ENCODE measurements around the gene ELMO2.

ELMO2 gene

DNA sequence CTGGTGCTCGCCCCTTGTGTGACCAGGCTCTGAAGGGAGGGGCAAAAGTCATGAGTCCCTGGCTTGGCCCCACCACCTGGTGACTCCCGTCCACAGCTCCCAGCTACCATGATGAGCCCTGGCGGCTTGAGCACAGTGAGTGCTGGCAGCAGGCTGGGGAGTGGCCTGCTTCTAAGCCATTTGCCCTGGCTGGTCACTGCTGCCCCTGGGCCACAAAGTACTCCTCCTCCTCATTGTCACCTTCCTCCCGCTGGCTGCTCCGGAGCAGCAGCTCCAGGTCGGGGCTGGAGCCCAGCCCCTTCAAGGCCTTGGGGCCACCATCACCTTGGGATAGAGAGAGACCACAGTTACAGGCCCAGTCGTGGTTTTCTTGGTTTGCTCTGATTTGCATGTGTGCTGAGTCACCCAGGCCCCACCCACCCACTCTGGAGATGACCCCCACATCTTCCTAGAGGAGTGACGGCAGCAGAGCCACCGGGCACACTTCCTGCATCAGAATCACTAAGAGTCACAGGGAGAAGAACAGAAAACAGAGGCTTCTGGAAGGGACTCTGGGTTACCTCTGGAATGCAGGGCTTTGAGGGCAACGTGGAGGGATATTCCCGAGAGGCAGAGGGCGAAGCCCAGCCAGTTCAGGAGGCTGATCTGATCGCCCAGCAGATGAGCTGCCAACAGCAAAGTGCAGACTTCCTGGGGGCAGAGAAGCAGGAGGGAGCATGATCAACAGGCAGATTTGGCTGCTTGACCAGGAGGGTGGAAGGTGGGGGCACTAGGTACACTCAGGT, 56.0 kb downstream of the ELMO2 start:
- DNase-seq: no peak

DNA sequence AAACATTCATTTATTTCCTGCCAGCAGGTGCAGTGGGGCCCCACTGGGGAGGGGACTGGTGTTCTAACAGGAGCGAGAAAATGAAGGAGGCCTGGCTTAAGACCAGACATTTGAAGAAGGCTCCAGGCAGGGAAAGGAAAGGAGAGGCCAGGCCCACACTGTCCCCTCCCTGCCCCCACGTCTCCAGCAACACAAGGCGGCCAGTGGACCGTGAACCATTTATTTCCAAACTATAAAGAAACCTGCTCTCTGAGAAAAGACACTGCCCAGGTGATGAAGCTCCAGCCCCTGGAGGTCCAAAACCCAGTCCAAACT, 56.7 kb downstream of the ELMO2 start:
- DNase-seq: no peak

DNA sequence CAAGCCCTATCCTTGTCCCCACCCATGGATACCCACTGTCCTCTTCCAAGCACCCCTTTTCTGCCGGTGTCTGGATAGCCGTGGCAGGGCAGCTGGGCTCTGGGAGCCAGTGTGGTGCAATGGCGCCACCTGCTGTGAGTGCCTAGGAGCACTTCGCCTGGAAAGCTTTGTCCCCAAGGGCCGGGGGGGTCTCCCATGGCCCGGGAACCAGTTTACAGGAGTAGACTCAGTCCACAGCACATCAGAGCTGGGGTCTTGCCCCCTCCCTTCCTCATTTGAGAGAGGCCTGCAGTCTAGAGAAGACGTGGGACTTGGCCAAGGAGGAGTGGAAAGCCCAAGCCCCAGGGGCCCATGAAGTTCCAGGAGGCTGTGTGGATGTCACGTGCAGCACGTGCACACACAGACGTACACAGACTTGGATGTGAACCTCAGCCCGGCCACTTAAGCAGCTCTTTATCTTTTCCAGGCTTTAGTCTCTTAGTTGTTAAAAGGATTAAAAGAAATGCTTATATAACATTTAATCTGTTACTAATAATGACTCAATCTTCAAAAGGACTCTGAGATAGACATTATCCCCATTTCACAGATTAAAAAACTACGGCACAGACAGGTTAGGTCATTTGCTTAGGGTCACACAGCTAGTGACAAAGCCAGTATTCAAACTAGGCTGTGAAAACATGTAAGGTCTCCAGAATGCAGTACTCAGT, 57.2 kb downstream of the ELMO2 start:
- no peak for DNase-seq

DNA sequence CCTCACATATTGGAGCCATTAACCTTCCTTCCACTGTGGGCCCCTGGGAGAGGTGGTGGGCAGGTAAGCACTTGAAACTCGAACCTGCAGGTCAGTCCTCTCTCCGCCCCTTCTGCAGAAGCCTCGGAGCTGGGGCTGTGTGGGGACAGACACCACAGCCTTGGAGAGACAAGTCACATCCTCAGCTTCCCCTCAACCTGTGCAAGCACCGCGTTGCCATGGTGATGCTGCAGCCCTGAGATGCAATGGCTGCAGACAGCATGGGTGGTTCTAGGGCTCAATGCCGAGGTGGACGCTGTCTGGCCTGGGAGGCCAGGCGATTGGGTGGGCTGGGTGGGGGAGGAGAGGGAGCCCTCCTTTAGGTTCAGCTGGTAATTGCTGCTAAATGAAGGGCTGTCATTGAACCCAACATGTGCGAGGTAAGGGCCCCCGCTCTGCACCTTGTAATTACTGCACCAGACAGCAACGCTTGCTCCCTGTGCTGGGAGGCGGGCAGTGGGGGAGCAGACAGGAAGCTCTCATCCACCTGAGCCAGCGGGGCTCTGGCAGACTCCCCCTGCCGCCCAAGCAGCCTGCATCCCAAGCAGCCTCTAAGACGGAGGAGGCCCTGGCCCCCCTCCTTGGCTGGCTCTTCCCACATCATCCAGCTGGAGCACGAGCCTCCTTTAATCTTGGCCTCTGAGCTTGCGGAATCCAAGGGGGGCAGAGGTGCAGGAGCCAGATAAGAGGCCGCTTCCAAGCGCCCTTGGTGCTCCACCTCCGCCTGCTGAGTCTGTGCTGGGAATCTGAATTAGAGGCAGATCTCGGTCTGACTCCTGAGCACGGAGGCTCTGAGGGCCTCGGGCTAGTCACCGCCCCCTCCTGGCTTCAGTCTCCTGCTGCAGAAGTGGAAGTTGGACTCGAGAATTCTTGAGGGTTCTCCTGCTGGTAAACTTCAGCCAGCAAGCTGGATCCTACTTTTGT, 58.3 kb downstream of the ELMO2 start:
- no peak for DNase-seq

DNA sequence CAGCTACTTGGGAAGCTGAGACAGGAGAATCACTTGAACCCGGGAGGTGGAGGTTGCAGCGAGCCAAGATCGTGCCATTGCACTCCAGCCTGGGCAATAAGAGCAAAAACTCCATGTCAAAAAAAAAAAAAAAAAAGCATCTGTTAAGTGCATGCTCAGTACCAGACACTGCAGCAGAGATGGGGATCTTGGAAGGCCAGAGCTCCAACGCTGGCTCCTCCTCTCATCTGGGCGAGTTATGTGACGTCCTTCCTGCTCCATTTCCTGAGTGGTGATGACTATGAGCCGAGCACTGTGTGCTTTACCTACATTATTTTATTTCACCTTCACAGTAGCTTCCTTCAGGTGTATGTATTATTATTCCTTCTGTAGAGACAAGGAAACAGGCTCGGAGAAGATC, 59.6 kb downstream of the ELMO2 start:
- no peak for DNase-seq

DNA sequence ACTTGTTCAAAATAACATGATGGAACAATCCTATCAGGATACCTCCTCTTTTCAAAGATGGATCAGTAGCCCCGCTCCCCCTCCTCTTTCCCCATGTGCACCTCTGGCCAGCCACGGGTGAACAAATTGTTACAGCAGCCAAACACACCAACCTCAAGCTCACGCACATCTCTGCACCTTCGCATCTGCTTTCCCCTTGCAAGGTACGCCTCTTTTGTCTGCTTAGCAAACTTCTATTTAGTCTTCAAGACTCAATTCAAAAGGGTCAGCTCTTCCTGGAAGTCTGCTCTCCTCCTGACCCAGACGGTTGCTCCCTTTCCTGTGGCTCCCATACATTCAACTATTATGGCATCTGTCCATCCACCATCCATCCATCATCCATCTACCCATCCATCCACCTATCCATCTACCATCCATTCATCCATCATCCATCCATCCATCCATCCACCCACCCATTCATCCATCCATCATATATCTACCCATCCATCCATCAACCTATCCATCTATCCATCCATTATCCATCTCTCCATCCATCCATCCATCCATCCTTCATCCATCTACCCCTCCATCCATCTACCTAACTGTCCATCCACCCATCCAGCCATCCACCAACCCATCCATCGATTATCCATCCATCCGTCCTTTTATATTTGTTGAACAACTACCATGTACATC, 61.8 kb downstream of the ELMO2 start:
- DNase-seq: no peak

DNA sequence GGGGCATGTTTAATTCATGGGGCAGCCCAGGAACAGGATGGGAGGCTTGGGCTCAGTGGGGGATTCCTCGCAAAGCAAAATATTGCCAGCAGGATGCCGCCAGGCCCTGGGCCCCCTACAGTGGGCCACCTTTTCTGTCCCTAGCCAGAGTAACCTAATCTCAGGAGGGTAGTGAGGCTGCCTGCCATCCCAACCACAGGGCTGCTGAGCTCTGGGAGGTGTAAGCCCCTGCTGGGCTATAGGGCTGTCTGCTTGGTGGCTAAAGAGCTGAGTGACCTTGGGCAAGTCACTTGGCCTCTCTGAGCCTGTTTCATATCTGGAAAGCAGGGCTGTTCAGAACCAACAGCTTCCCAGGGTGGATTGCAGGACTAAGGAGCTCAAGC, 62.4 kb downstream of the ELMO2 start:
- no peak for DNase-seq

DNA sequence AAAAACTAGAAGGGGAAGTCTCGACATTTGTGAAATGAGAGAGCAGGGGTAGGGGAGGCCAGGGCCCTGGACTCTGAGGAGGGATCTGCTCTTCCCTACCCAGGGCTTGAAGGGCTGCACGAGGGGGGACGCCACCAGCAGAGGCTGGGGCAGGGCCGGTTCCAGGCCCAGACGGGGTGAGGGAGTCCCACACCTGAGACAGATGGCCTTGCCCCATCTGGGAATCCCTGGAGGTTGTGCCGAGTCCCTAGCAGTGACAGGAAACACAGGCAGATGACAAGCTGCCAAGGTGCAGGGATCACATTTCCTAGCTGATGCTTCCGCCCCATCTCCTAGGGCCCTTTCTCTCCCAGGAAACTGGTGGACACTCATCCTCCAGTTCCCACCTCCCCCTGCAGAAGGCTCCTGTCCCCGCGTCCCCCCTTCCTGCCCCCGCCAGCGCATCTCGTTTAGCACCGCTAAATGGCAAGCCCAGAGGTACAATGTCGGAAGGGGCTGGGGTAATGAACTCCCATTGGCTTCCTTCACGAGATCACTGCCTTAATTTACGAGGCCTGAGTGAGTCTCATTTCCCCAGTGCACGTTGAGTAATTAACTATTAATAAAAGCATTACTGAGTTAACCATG, 63.0 kb downstream of the ELMO2 start:
- DNase-seq: no peak

DNA sequence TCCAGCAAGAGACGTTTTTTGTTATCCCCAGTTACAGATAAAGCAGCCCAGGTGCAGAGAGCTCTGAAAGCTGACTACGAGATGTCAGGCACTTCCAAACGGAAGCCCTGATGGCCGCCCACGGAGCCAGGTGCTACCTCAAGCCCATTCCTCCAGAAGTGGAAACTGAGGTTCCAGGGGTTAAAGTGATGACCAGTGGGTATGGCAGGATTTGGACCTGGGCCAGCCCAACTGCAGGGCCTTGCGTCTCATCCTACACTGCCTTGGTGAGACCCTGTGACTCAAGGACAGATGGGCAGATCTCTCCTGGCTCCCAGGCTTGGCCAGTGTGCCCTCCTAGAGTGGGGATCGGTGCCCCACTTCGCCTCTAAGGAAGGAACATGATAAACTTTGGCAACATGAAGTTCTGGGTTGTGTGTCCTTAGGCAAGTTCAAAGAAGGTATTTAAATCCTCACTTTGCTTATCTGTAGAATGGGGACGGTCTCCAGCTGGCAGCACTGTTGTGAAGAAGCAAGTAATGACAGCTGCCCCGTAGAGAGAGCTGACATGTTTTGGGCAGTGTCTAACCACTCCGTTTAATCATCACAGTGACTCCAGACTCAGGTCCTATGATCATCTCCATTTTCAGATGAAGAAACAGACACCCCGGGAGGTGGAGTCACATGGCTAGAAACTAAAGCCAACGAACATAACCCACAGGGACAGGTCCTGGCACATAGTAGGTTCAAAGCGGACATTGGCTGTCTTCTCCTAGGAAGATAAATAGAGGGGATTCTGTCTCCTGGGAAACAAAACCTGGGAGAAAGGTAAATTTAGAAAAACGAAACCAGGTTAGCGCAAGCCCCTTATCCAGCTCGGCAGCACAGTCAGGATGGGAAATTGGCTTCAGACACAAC, 63.7 kb downstream of the ELMO2 start:
- DNase-seq: no peak

DNA sequence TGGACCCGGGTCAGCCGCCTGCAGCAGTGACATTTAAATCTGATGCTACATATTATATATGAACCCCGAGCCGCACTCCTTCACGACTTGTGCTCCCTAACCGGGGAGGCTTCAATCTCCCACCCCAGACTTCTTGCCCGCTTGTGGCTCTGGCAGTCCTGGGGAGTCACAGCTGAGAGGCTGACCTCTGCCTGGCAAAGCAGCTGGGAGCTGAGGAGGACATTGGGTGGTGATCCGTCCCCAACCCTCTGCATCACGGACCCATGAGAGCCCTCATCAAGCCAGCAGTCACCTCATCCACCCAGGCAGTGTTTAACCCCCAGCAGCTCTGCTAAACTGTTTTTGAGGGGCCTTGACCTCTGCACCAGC, 64.4 kb downstream of the ELMO2 start:
- no peak for DNase-seq

DNA sequence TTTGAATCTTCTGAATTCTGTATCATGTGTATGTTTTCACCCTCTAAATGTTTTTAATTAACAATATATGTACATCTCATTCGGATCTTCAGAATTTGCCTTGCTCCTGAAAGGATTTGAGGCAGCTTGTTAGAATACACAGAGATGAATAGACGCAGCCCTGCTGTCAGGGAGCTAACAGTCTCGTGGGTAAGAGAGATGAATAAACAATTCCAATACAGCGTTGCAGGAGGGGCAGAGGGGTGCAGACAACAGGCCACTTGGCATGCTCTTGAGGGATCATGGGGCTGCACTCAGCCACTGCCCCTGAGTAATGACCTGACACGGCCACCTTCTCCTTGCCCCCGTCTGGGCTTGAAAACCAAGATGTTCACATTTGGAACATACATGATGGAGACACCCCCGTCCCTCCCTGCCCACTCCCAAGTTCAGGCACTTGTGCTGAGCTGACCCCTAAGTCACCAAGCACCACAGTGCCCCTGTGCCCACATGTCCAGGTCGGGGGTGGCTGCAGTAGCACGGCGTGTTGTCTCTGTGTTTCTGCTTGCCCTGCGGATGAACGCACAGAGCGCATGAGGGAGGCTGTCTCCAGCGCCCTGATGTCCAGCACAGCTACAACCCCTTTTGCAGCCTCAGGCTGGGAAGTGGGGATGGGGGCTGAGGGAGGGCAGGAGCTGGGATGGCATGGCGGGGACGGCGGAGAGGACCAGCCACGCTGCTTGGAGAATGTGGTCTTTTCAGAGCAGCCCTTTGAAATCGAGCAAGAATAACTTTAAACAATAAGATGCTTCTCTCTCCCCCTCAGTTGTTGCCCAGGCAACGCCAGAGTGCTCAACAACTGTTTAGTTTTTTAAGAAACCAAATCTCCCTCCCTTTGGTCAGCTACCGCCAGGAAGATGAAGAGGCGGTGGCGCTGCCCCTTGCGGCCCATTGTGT, 65.1 kb downstream of the ELMO2 start:
- DNase-seq: no peak

DNA sequence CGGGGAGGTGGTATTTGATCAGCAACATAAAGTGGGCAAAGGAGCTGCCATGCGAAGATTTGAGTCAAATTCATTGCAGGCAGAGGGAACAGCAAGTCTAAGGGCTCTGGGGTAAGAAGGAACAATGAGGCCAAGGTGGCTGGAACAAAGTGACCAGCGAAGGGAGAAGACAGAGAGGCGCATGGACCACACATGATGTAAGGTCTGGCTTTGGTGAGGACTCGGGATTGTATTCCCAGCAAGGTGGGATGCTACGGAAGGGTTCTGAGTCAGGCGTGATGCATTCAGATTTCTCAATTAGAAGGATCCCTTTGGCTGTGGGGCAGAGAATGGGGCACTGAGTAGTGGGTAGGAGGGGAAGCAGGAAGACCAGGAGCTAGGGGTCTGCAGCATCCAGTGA, 67.4 kb downstream of the ELMO2 start:
- DNase-seq: no peak

DNA sequence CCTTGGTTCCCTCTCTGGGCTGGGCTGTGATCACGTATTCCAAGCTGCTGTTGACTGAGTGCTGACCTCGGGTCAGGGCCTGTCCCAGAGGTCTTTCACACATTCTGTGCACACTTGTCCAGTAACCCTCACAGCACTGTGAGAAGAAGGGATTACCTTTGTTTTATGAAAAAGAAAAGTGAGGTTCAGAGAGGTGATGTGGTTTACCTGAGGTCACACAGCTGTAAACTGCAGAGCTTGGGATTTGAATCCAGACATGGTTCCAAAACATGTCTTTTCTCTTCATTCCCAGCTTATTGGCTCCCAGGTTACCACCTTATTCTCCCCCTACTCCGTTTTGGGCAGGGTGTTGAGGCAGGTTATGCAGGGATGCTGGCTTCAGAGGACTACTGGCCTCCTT, 69.7 kb downstream of the ELMO2 start:
- DNase-seq: no peak

DNA sequence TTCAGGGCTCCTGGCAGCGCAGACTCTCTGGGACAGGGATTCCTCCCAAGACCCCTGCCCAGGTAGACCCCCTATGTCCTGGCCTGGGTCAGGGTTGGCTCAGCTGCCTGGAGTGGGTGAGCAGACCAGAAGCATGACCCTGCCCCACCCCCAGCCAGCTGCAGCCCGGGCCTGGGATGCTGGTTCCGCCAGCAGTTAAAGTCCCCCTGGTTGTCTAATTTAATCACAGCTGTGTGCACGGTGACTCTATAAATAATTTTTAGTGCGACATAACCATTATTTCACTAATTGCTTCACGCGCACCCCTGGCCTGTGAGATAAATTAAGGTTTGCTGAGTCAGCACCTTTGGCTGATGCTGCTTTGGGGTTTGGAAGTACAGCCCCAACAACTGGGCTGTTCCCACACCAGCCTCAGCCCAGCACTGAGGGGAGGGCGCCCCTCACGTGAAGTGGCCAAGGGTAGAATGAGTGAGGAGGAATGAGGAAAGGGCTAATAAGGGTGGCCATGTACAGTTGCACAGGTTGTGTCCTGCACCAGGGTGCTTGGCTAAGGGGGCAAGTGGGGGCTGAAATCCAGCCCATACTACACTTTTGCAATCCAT, 72.0 kb downstream of the ELMO2 start:
- DNase-seq: no peak

DNA sequence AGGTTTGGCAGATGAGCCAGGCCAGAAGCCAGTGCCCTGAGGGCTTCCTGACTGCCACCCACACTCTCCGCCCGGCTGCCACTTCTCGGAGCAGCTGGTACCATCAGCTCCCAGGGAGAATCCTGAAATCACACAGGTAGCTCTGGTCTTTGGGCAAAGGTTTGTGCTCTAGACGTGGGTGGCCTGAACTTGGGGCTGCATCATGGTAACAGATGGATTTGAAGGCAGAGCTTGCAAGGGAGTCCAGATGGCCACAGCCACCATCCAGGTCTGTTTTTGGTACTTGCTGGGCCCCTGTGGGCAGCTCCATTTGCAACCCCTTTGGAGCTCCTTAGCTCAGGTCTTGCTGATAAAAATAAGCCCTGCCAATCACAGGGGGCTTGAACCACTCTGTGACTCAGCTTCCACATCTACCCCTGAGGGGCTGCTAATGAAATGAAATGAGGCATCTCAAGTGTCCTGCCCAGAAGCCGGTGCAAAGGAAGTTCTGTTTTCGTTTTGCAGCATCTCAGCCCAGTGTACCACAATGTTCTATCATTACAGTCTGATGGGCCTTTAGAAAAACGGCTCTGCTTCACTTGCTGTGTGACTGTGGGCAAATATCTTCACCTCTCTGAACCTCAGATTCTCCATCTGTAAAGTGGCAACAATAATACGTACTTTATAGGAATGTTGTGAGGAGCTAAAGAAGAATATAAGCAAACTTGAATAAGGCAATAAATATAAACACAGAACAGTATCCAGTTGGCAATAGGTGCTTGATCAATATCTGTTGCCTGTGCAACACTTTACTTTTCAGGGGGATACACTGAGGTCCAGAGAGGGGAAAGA, 73.0 kb downstream of the ELMO2 start:
- DNase-seq: no peak

DNA sequence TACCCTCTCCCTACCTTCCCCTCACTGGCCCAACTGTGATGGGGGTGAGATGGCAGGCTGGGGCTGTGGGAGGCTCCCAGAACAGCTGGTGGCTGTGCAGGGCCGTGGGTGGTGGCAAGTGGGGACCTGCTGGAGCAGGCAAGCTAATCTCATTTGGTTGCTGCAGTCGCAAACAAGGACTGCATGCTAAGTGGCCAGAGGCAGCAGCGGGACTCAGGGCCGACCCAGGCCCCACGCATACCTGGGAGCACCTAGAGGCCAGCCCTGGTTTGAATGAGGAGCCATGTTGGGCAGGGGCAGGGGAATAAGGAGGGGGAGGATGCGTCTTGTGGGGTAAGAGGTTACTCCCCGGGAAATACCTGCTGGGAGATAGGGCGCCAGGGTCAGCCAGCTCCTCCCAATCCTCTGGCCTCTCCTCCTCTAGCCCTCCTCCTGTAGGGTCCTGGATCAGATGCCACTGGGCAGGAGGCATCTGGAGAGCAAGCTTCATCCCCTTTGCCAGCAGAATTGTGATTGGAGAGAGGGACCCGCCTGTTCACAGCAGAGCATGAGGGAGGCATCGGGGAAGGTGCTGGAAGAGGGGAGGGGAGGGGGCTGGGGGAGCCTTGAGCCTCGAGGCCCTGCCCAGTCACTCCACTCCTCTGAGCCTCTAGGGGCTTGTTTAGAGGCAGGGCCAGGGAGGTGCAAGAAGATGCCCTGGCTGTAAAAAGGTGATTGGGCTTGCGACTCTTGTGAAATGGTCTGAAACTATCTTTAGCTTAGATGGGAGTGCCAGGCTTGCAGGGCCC, 73.8 kb downstream of the ELMO2 start:
- DNase-seq: no peak

DNA sequence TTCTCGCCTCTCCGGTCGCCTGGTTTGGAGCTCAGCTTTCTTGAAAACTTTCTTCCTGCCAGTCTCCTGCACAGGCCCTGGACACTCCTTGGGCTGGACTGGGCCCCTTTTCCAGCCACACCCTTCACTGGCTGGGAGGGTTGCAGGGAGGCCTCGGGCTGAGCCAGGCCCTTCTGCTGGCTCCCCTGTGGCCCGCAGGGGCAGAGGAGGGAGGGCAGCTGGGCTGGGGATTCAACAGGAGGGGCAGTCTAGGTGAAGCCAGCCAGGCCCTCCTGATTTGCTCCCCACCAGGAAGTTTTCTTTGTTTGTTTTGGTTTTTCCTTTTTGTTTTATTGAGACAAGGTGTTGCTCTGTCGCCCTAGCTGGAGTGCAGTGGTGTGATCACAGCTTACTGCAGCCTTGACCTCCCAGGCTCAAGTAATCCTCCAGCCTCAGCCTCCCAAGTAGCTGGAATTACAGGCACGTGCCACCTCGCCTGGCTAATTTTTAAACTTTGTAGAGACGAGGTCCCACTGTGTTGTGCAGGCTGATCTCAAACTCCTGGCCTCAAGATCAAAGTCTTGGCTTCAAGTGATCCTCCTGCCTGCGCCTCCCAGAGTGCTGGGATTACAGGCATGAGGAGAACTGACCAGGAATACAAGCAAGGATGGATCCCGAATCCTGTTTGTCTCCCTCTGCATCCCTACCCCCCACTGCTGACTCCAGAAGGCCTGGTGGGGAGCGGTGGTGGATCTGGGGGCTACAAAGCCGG, 74.6 kb downstream of the ELMO2 start:
- no peak for DNase-seq
